ENCODE results near the gene CHRNB1.

The CHRNB1 gene

DNA sequence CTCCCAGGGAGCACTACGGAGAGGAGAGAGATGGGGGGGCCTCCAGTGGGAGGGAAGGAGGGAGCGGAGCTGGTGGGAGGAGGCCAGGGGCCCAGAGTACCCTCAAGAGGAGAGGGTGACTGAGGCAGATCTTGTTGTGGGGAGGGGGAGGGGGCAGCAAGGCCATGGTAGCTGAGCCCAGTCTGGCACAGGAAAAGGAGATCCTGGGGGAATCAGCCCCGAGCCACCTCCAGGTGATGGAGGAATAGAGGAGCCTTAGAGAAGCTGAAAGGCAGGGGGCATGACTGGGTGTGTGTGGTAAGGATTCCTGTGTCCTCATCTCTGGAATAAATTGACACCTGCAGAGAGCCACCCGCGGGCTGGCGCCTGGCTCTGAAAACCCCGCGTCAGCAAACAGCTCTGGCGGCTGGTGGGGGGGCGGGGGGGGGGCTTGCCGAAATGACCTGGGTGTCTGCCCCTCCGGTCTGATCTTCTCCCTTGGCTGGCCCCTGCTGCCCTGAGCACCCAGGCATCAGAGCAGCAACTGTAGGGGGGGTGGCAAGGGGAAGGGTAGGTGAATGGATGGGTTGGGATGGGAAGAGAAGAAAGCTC lies 38.5 kb upstream of the CHRNB1 start:
- H3K9ac ChIP-seq (ENCODE audit: low read length in 5 of 5), result no peak overlapping the region
- no peaks in the 10 kb centered on the region for H3K27me3 ChIP-seq (ENCODE audit: control insufficient read depth in 5 of 5, insufficient read depth in 4 of 5, low read length in 5 of 5)
- H3K27ac ChIP-seq (ENCODE audit: low read depth, low read length), result no peak overlapping the region
- no peaks in the 10 kb centered on the region for H3K9me3 ChIP-seq (ENCODE audit: control insufficient read depth in 5 of 5, low read length in 5 of 5)
- peaks cover 4 to 25% (median 17%) of the 10 kb centered on the region in 5 donors for H3K4me1 ChIP-seq (ENCODE audit: control insufficient read depth in 5 of 5, insufficient read depth in 5 of 5, low read length in 5 of 5)
- H3K36me3 ChIP-seq (ENCODE audit: control insufficient read depth in 5 of 5, insufficient read depth in 5 of 5, low read length in 5 of 5), result peaks cover 0 to 17% (median 10%) of the 10 kb centered on the region in 5 donors
- H3K4me3 ChIP-seq (ENCODE audit: low read depth in 1 of 5, low read length in 5 of 5), result no peak overlapping the region

GRCh38 chr17:7407082-7407481 lies 37.8 kb upstream of the CHRNB1 start:
- H3K36me3 ChIP-seq (ENCODE audit: control insufficient read depth in 5 of 5, insufficient read depth in 5 of 5, low read length in 5 of 5), result peaks cover 0 to 17% (median 10%) of the 10 kb centered on the region in 5 donors
- no peaks in the 10 kb centered on the region for H3K27me3 ChIP-seq (ENCODE audit: control insufficient read depth in 5 of 5, insufficient read depth in 4 of 5, low read length in 5 of 5)
- H3K27ac ChIP-seq (ENCODE audit: low read depth, low read length), result no peak overlapping the region
- no peaks in the 10 kb centered on the region for H3K9me3 ChIP-seq (ENCODE audit: control insufficient read depth in 5 of 5, low read length in 5 of 5)
- H3K4me3 ChIP-seq (ENCODE audit: low read depth in 1 of 5, low read length in 5 of 5), result no peak overlapping the region
- peaks cover 4 to 25% (median 17%) of the 10 kb centered on the region in 5 donors for H3K4me1 ChIP-seq (ENCODE audit: control insufficient read depth in 5 of 5, insufficient read depth in 5 of 5, low read length in 5 of 5)
- no peak overlapping the region for H3K9ac ChIP-seq (ENCODE audit: low read length in 5 of 5)

DNA sequence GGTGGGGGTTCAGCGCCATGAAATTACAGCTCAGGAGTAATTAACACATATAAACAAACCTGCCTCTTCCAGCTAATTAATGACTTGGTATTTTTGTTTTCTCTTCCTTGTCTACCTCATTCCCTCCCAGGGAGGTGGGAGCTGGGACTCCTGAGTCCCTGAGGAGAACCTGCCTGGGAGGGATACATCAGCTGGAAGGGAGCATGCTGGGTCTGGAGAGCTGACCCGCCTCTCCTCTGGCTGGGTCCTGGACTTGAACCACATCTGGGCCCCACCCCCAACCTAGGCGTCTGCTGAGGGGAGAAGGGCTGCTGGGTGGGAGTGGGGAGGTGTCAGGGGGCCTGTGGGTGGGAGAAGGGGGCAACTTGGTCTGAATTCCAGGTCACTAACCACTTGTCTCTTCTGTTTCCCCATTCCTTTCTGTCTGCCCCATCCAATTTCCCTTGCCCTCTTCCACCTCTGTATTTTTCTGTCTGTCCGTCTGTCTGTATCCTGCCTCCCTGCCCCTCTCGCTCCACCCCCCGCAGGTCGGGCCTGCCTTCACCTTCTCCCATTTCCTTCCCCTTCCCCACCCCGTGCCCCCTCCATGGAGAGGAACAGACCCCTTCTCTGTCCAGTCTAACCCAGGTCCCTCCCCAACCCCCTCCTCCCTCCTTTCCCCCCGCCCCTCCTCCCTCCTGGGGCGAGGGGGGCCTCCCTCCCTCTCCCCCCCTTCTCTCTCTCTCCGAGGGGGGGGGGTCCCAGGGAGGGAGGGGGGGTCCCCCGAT lies 37.2 kb upstream of the CHRNB1 start, which contains the start of gene NLGN2:
TSS of gene NLGN2 (plus strand) at position 361 of the 767 bp plus-strand sequence. CDS start 411 bp downstream, outside the sequence.
- H3K36me3 ChIP-seq (ENCODE audit: control insufficient read depth in 5 of 5, insufficient read depth in 5 of 5, low read length in 5 of 5), result peaks cover 0 to 17% (median 10%) of the 10 kb centered on the region in 5 donors
- H3K27me3 ChIP-seq (ENCODE audit: control insufficient read depth in 5 of 5, insufficient read depth in 4 of 5, low read length in 5 of 5), result no peaks in the 10 kb centered on the region
- H3K4me3 ChIP-seq (ENCODE audit: low read depth in 1 of 5, low read length in 5 of 5), result no peak within 1 kb of the TSS
- no peak within 1 kb of the TSS for H3K9ac ChIP-seq (ENCODE audit: low read length in 5 of 5)
- H3K9me3 ChIP-seq (ENCODE audit: control insufficient read depth in 5 of 5, low read length in 5 of 5), result no peaks in the 10 kb centered on the region
- no peak within 1 kb of the TSS for H3K27ac ChIP-seq (ENCODE audit: low read depth, low read length)
- H3K4me1 ChIP-seq (ENCODE audit: control insufficient read depth in 5 of 5, insufficient read depth in 5 of 5, low read length in 5 of 5), result peaks cover 4 to 24% (median 15%) of the 10 kb centered on the region in 5 donors

DNA sequence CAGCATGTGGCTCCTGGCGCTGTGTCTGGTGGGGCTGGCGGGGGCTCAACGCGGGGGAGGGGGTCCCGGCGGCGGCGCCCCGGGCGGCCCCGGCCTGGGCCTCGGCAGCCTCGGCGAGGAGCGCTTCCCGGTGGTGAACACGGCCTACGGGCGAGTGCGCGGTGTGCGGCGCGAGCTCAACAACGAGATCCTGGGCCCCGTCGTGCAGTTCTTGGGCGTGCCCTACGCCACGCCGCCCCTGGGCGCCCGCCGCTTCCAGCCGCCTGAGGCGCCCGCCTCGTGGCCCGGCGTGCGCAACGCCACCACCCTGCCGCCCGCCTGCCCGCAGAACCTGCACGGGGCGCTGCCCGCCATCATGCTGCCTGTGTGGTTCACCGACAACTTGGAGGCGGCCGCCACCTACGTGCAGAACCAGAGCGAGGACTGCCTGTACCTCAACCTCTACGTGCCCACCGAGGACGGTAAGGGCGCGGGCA lies 36.6 kb upstream of the CHRNB1 start:
- H3K9ac ChIP-seq (ENCODE audit: low read length in 5 of 5), result no peak overlapping the region
- H3K9me3 ChIP-seq (ENCODE audit: control insufficient read depth in 5 of 5, low read length in 5 of 5), result no peaks in the 10 kb centered on the region
- peaks cover under 1 to 17% (median 9%) of the 10 kb centered on the region in 5 donors for H3K4me1 ChIP-seq (ENCODE audit: control insufficient read depth in 5 of 5, insufficient read depth in 5 of 5, low read length in 5 of 5)
- H3K27ac ChIP-seq (ENCODE audit: low read depth, low read length), result no peak overlapping the region
- peaks cover 0 to 17% (median 10%) of the 10 kb centered on the region in 5 donors for H3K36me3 ChIP-seq (ENCODE audit: control insufficient read depth in 5 of 5, insufficient read depth in 5 of 5, low read length in 5 of 5)
- no peak overlapping the region for H3K4me3 ChIP-seq (ENCODE audit: low read depth in 1 of 5, low read length in 5 of 5)
- no peaks in the 10 kb centered on the region for H3K27me3 ChIP-seq (ENCODE audit: control insufficient read depth in 5 of 5, insufficient read depth in 4 of 5, low read length in 5 of 5)

- H3K4me3 ChIP-seq (ENCODE audit: low read depth in 1 of 5, low read length in 5 of 5), result no peak overlapping the region
- peaks cover 0 to 17% (median 10%) of the 10 kb centered on the region in 5 donors for H3K36me3 ChIP-seq (ENCODE audit: control insufficient read depth in 5 of 5, insufficient read depth in 5 of 5, low read length in 5 of 5)
- H3K27ac ChIP-seq (ENCODE audit: low read depth, low read length), result no peak overlapping the region
- no peak overlapping the region for H3K9ac ChIP-seq (ENCODE audit: low read length in 5 of 5)
- H3K9me3 ChIP-seq (ENCODE audit: control insufficient read depth in 5 of 5, low read length in 5 of 5), result no peaks in the 10 kb centered on the region
- no peaks in the 10 kb centered on the region for H3K27me3 ChIP-seq (ENCODE audit: control insufficient read depth in 5 of 5, insufficient read depth in 4 of 5, low read length in 5 of 5)
- peaks cover 0 to 16% (median 7%) of the 10 kb centered on the region in 5 donors for H3K4me1 ChIP-seq (ENCODE audit: control insufficient read depth in 5 of 5, insufficient read depth in 5 of 5, low read length in 5 of 5)
Observed at GRCh38 chr17:7408863-7409262, 36.0 kb upstream of the CHRNB1 start.

GRCh38 chr17:7409716-7410115 lies 35.1 kb upstream of the CHRNB1 start:
- no peaks in the 10 kb centered on the region for H3K27me3 ChIP-seq (ENCODE audit: control insufficient read depth in 5 of 5, insufficient read depth in 4 of 5, low read length in 5 of 5)
- no peak overlapping the region for H3K9ac ChIP-seq (ENCODE audit: low read length in 5 of 5)
- H3K4me3 ChIP-seq (ENCODE audit: low read depth in 1 of 5, low read length in 5 of 5), result no peak overlapping the region
- no peaks in the 10 kb centered on the region for H3K9me3 ChIP-seq (ENCODE audit: control insufficient read depth in 5 of 5, low read length in 5 of 5)
- H3K27ac ChIP-seq (ENCODE audit: low read depth, low read length), result no peak overlapping the region
- peaks cover 0 to 19% (median 11%) of the 10 kb centered on the region in 5 donors for H3K36me3 ChIP-seq (ENCODE audit: control insufficient read depth in 5 of 5, insufficient read depth in 5 of 5, low read length in 5 of 5)
- H3K4me1 ChIP-seq (ENCODE audit: control insufficient read depth in 5 of 5, insufficient read depth in 5 of 5, low read length in 5 of 5), result peaks cover 0 to 16% (median 7%) of the 10 kb centered on the region in 5 donors

DNA sequence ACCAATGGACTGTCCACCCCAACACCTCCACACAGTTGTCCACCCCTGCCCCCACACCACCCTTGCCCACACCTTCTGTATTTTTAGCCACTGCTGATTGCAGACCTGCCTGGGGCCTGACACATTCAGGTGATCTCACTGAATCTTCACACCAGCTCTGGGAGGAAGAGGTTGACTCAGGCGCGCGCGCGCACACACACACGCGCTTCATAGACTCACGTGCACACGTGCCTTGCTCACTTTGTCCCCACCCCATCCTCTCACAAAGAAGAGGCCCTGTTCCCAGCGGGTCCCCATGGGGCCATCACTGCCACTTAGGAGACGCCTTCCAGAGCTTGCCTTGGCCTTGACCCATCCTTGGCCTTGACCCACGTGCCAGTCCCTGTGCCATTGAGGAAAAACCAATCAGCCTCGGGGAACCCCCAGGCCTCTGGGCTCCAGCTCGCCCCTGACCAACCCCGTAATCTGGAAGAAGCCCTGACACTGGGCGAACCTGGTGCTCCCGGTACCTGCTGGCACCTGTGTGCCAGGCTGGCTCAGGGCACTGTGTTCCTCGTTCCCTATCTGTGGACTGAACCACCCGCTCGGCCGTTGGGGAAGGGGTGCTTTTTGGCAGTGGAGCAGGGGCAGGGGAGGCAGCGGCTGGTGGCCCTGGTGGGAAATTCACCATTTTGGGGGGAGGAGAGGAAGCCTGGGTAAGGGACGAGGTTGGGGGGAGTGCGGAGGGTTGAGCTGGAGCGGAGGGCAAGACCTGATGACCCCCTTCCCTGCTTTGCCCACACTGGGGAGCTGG lies 34.0 kb upstream of the CHRNB1 start:
- H3K27ac ChIP-seq (ENCODE audit: low read depth, low read length), result no peak overlapping the region
- H3K9me3 ChIP-seq (ENCODE audit: control insufficient read depth in 5 of 5, low read length in 5 of 5), result no peaks in the 10 kb centered on the region
- H3K4me3 ChIP-seq (ENCODE audit: low read depth in 1 of 5, low read length in 5 of 5), result no peak overlapping the region
- H3K9ac ChIP-seq (ENCODE audit: low read length in 5 of 5), result no peak overlapping the region
- no peaks in the 10 kb centered on the region for H3K27me3 ChIP-seq (ENCODE audit: control insufficient read depth in 5 of 5, insufficient read depth in 4 of 5, low read length in 5 of 5)
- H3K4me1 ChIP-seq (ENCODE audit: control insufficient read depth in 5 of 5, insufficient read depth in 5 of 5, low read length in 5 of 5), result peaks cover 0 to 5% (median 0%) of the 10 kb centered on the region in 5 donors
- H3K36me3 ChIP-seq (ENCODE audit: control insufficient read depth in 5 of 5, insufficient read depth in 5 of 5, low read length in 5 of 5), result peaks cover 0 to 29% (median 17%) of the 10 kb centered on the region in 5 donors

DNA sequence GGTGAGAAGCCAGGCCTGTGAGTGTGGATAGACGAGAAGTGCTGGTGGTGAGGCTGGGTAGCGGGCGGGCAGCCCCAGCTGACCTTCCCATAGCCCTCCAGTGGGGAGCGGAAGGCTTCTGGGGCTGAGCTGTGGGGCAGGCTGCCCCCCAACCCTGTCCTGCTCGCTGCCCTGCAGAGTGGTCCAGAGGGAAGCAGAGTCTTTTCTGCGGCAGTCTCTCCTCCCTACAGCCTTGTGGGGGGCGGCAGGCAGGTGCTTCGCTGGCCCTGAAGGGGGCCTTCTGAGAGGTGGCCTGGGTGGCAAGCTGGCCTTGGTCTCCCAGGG lies 33.5 kb upstream of the CHRNB1 start:
- H3K4me1 ChIP-seq (ENCODE audit: control insufficient read depth in 5 of 5, insufficient read depth in 5 of 5, low read length in 5 of 5), result no peaks in the 10 kb centered on the region

GRCh38 chr17:7413346-7413985 lies 31.4 kb upstream of the CHRNB1 start:
- H3K36me3 ChIP-seq (ENCODE audit: control insufficient read depth in 5 of 5, insufficient read depth in 5 of 5, low read length in 5 of 5), result peaks cover 0 to 37% (median 24%) of the 10 kb centered on the region in 5 donors
- H3K4me3 ChIP-seq (ENCODE audit: low read depth in 1 of 5, low read length in 5 of 5), result no peak overlapping the region
- no peaks in the 10 kb centered on the region for H3K9me3 ChIP-seq (ENCODE audit: control insufficient read depth in 5 of 5, low read length in 5 of 5)
- peaks cover 0 to 4% (median 0%) of the 10 kb centered on the region in 5 donors for H3K27me3 ChIP-seq (ENCODE audit: control insufficient read depth in 5 of 5, insufficient read depth in 4 of 5, low read length in 5 of 5)
- H3K9ac ChIP-seq (ENCODE audit: low read length in 5 of 5), result peak overlapping the region in 1 of 5 donors; percentile 22
- H3K27ac ChIP-seq (ENCODE audit: low read depth, low read length), result no peak overlapping the region
- H3K4me1 ChIP-seq (ENCODE audit: control insufficient read depth in 5 of 5, insufficient read depth in 5 of 5, low read length in 5 of 5), result peaks cover 0 to 4% (median 0%) of the 10 kb centered on the region in 5 donors

More for the DNA sequence above, 33.5 kb upstream of the CHRNB1 start:
- Histone ChIP-seq H3K36me3 (ENCODE audit: control insufficient read depth in 5 of 5, insufficient read depth in 5 of 5, low read length in 5 of 5) (peaks cover 0 to 30% (median 17%) of the 10 kb centered on the region in 5 donors), H3K27ac (ENCODE audit: low read depth, low read length) (no peak overlapping the region), H3K9me3 (ENCODE audit: control insufficient read depth in 5 of 5, low read length in 5 of 5) (no peaks in the 10 kb centered on the region), H3K27me3 (ENCODE audit: control insufficient read depth in 5 of 5, insufficient read depth in 4 of 5, low read length in 5 of 5) (no peaks in the 10 kb centered on the region), H3K4me3 (ENCODE audit: low read depth in 1 of 5, low read length in 5 of 5) (no peak overlapping the region), H3K9ac (ENCODE audit: low read length in 5 of 5) (no peak overlapping the region)

Data from subcutaneous abdominal adipose tissue (tissue), 5 donors.